Mammary epithelial cell (primary cell): ENCODE measurements around the gene ADAMTS2.

Experiments used
- CTCF ChIP-seq, 2 donors: IDR thresholded peaks in 1 of 2; conservative IDR thresholded peaks in 1 of 2; 2 replicates each; pipeline ENCODE4 v1.5.1; 2011 to 2012; ENCODE audit warnings: inconsistent platforms in 2 of 2, low read length in 2 of 2, mild to moderate bottlenecking in 2 of 2, control low read depth in 1 of 2, low read depth in 1 of 2; ENCODE audit not compliant: insufficient read depth in 1 of 2; ENCODE audit errors: extremely low read depth in 1 of 2
- EZH2 ChIP-seq: IDR thresholded peaks from 2 replicates; pipeline ENCODE4 v1.6.1; 2012; ENCODE audit warnings: low read length, inconsistent platforms, borderline replicate concordance

GRCh38 chr5:179079165-179079987, 265.9 kb downstream of the ADAMTS2 start:
- TF ChIP-seq CTCF (conservative IDR thresholded peaks at IDR 0.05 in 1 of 2, IDR thresholded peaks at IDR 0.05 in 1 of 2; ENCODE audit: extremely low read depth in 1 of 2, insufficient read depth in 1 of 2, low read depth in 1 of 2, low read length in 2 of 2) (no peak), EZH2 (no peak)
